Neural progenitor cell (in vitro differentiated cells): ENCODE data around the gene DELE1.

Source experiments
- CTCF ChIP-seq: fragments of 200-600 bp; sonication (generic); IDR thresholded peaks from 2 replicates; pipeline ENCODE4 v1.5.1; 2017; ENCODE audit warnings: antibody characterized with exemption, mild to moderate bottlenecking
- EZH2 ChIP-seq: fragments of 200-600 bp; sonication (generic); IDR thresholded peaks from 2 replicates; pipeline ENCODE4 v1.6.1; 2017; ENCODE audit warnings: antibody characterized with exemption, mild to moderate bottlenecking, moderate library complexity

- TF ChIP-seq EZH2 (no peak), CTCF (no peak)
These were observed 4.4 kb downstream of the DELE1 start for GRCh38 chr5:141928051-141928450.
